Epithelial cell of proximal tubule (primary cell): ENCODE results near the gene BRPF1. TPM values are rescaled to one million over a fixed set of nuclear protein-coding genes. Genes with fewer than 3 reads are reported as not detected.
A peak's percentile ranks its signal among the peaks of the same experiment; 100 is the strongest.

Experiments
- DNase-seq: peaks from one replicate; pipeline ENCODE4 v3.0.0-alpha.2; 2011; ENCODE audit warnings: low read depth
- H3K4me3 ChIP-seq: 2 replicates; pipeline ENCODE4 v1.5.1; 2011; ENCODE audit warnings: low read depth, mild to moderate bottlenecking, low read length
- total RNA-seq: library from RNA; depleted of rRNA; stranded (reverse); fragments of >200 nt; gene quantifications from 2 replicates; pipeline ENCODE4 v1.2.3, GENCODE V29; 2015
- TF ChIP-seq, protein P1 (sequence below): conservative IDR thresholded peaks from 2 replicates; pipeline ENCODE4 v1.5.1; 2012; ENCODE audit warnings: low read depth, mild to moderate bottlenecking, low read length

Gene BRPF1
- total RNA-seq, 1 donor from 2014 or later: 15.7 TPM

DNA sequence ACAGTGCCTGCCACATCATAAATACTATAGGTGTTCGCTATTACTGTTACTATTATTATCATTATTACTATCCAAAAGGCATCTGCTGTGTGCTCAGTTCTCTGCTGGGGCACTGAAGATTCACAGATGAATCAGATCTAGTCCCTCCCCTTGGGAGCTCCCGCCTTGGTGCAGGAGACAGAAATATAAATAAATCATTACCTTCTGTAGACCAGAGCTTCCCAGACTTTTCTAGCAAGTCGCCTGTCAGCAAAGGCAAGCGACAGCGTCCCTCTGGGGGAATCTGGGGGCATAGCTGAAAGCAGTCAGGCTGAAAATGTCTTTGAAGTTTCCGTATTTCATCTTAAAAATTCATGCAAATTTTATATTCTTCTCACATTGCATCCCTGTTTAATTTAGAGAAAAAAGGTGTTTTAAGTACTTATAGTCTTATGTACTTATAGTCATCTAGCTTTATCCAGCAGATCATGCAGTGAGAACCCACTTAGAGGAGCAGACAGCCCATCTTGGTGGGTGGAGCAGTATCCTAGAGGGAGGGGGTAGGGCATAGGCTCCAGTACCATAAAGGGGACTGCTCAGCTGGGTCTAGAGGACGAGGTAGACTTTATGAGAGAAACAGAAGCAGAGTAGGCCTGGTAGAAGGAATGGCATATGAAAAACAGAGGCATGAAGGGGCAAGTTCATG, 10.4 kb upstream of the BRPF1 start:
- TF ChIP-seq, protein P1, sequence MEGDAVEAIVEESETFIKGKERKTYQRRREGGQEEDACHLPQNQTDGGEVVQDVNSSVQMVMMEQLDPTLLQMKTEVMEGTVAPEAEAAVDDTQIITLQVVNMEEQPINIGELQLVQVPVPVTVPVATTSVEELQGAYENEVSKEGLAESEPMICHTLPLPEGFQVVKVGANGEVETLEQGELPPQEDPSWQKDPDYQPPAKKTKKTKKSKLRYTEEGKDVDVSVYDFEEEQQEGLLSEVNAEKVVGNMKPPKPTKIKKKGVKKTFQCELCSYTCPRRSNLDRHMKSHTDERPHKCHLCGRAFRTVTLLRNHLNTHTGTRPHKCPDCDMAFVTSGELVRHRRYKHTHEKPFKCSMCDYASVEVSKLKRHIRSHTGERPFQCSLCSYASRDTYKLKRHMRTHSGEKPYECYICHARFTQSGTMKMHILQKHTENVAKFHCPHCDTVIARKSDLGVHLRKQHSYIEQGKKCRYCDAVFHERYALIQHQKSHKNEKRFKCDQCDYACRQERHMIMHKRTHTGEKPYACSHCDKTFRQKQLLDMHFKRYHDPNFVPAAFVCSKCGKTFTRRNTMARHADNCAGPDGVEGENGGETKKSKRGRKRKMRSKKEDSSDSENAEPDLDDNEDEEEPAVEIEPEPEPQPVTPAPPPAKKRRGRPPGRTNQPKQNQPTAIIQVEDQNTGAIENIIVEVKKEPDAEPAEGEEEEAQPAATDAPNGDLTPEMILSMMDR: no peak
- H3K4me3 ChIP-seq: no peak overlapping the region
- DNase-seq: no peak

DNA sequence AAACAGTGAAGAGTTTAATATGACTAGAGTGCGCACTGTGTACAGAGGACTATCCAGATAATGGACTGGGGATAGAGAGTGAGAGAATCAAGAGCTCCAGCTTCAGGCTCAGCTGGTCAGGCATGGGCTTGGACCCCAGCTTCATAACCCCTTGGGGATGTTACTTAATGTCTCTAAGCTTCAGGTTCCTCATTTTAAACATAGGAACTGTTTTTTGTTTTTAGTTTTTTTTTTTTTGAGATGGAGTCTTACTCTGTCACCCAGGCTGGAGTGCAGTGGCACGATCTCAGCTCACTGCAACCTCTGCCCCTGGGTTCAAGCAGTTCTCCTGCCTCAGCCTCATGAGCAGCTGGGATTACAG, 9.9 kb upstream of the BRPF1 start:
- no peak for DNase-seq
- TF ChIP-seq, protein P1: no peak

DNA sequence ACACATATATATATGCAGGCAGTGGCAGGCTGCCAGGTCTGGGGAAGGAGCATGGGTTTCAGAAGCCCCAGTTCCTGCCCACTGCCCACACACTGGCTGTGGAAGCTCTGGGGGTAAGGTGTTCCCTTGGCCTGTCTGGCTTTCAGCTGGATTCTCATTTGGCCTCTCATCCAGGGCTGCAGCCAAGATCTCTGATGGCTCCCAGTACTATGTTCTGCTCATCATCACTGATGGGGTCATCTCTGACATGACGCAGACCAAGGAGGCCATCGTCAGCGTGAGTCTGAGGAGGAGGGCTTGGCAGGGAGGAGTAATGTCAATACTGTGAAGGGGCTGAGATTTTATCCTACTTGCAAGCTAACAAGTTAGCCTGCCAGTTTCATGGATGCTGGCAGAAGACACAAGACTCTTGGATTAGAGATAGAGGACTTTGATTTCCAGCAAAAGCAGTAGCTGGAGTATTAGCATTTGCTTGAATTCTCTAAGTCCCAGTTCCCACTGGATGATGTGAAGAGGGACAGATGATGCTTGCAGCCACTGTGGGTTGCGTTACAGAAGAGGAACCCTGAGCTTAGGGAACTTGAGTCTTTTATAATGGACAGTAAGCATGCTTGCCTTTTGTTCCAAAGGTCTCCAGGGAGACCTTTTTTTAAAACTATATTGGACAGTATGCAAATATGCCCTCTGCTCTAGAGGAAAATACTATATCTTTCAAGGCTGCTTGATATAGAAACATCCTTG, 5.6 kb upstream of the BRPF1 start:
- TF ChIP-seq, protein P1: no peak
- DNase-seq: no peak
- no peak overlapping the region for H3K4me3 ChIP-seq

More for the DNA sequence above, 9.9 kb upstream of the BRPF1 start:
- no peak overlapping the region for H3K4me3 ChIP-seq

DNA sequence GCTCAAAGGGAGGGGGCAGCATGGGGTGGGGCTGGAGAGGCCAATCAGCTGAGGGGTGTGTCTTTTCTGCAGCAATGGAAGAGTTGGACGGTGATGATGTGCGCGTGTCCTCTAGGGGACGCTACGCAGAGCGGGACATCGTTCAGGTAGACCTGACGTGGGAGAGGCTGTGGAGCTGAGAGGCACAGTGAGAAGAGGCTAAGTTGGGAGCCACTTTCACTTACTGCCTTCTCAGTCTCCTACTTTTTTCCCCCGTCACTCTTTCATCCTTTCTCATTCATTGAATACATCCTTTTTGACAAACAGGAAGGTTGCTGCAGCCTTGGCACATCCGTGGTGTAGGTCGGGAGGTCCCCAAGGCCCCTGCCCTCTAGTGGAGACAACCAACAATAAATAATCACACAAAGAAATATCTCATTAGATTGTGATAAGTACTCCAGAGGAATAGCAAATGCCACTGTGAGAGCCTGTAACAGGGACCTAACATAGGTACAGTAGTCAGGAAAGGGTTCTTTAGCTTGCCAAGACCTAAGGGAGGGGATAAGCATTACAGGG, 4.4 kb upstream of the BRPF1 start:
- no peak for DNase-seq
- no peak overlapping the region for H3K4me3 ChIP-seq
- TF ChIP-seq, protein P1: peak; percentile 53

DNA sequence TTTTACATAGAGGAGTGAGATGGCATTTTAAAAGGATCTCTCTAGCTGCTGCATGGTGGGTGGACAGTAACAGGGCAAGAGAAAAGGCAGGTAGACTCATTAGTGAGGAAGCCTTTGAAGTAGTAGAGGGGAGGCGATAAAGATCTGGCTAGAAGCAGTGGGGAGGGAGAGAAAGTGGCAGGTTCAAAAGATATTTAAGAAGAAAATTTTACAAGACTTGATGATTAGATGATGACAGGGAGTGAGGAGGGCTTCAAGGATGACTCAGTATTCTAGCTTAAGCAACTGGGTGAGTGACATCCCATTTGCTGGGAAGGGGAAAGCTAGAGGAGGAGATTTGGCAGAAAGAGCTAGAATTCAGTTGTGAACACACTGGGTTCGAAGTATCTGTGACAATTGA, 3.8 kb upstream of the BRPF1 start:
- DNase-seq: no peak
- TF ChIP-seq, protein P1: no peak
- H3K4me3 ChIP-seq: no peak overlapping the region

DNA sequence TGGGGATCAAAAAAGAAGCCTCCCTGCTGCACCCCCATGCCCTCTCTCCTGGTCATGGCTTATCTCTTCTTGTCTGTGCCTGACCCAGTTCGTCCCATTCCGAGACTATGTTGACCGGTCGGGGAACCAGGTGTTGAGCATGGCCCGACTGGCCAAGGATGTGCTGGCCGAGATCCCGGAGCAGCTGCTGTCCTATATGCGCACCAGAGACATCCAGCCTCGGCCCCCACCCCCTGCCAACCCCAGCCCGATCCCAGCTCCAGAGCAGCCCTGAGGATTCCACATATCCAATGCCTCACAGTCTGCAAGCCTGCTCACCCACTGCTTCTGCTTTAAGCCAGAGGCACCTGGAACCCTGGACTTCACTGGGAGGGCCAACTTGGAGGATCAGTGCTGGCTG, 2.1 kb upstream of the BRPF1 start:
- no peak for DNase-seq
- H3K4me3 ChIP-seq: no peak overlapping the region
- TF ChIP-seq, protein P1: no peak
